GM12892 (cell line): ENCODE results near the gene MYO7A.

ENCODE experiments used
- POLR2A ChIP-seq: IDR thresholded peaks from 2 replicates; pipeline ENCODE4 v1.6.1; 2011; ENCODE audit warnings: low read depth, low read length, control low read depth
- POLR2AphosphoS5 ChIP-seq: IDR thresholded peaks from 2 replicates; pipeline ENCODE4 v1.6.1; 2011; ENCODE audit warnings: low read depth, low read length, control low read depth
- TAF1 ChIP-seq: IDR thresholded peaks from 2 replicates; pipeline ENCODE4 v1.6.1; 2011; ENCODE audit warnings: low read depth, mild to moderate bottlenecking, control low read depth, low read length, borderline replicate concordance

DNA sequence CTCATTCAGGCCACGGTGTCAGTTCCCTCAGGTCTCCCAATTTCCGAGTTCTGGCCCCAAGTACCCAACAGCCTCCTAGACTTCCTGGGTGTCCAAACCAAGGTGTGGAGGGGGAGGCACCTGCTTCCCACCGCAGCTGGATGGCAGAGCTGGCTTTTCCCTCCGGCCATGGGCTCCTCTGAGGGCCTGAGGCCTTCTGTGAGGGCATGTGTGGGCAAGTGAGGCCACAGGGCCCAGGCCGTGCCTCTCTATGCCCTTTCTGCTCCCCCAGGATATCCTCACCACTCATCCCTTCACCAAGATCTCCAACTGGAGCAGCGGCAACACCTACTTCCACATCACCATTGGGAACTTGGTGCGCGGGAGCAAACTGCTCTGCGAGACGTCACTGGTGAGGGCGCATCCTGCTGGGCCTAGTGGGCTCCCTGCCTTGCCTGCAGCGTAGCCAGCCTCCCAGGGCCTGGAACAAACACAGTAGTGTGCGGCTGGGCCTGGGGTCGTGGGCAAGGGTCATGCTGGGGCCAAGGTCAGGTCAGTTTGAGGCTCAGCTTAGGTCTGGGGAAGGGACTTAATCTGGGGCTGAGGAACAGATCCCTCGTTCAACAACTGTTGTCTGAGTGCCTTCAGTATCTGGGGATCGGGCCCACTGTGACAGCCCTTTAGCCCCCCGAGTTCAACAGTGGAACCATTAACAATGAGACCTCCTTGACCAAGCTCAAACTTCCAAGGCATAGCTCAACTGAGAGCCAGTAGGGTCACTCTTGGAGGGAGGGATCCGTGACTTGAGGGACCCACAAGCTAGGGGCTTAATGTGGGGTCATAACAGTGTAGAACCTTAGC, 85.8 kb downstream of the MYO7A start:
- TF ChIP-seq POLR2A (no peak), POLR2AphosphoS5 (no peak), TAF1 (no peak)
